HG02885 (cell line): ENCODE results near the gene PLXNA1.

Experiments used
- ATAC-seq: cut with Tn5 transposase; IDR thresholded peaks from one replicate; pipeline ENCODE4 v1.9.1; 2021; ENCODE audit warnings: mild to moderate bottlenecking; ENCODE audit not compliant: unreplicated experiment, poor library complexity

The PLXNA1 gene

DNA sequence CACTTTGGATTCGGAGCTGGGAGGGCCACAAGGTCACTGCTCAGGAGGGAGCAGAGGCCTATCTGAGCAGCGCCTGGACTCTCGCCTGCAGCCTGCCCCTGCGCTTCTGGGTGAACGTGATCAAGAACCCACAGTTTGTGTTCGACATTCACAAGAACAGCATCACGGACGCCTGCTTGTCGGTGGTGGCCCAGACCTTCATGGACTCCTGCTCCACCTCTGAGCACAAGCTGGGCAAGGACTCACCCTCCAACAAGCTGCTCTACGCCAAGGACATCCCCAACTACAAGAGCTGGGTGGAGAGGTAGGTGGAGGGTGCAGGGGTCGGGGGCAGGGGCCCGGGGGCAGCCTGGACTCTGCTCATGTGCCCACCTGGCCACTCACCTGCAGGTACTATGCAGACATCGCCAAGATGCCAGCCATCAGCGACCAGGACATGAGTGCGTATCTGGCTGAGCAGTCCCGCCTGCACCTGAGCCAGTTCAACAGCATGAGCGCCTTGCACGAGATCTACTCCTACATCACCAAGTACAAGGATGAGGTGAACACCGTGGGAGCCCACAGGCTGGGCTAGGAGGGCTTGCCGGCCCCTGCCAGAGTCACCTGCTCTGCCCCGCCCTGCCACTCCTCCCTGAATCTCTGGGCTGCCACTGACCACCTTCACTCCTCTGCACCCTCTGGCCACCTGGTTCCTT is 49.5 kb downstream of the PLXNA1 start:
- ATAC-seq = no peak
